ENCODE measurements around the gene TGM1.

DNA sequence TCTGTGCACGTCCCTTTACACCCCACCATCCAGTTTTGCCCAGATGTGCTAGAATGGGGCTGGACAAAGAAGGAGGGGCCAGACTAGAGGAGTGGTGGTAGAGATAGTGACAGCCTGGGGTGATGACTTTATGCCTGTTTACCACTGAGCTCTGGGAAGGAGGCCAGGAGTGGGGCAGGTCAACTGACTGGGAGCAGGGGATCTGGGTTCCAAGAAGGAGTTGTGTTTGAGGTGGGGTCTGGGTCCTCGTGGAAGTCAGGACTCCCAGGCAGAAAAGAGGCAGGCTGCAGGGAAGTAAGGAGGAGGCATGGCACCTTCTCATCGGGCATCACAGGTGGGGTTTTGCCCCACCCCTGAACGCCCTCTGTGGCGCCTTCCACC is 47.3 kb upstream of the TGM1 start:
- TF ChIP-seq, protein P1, sequence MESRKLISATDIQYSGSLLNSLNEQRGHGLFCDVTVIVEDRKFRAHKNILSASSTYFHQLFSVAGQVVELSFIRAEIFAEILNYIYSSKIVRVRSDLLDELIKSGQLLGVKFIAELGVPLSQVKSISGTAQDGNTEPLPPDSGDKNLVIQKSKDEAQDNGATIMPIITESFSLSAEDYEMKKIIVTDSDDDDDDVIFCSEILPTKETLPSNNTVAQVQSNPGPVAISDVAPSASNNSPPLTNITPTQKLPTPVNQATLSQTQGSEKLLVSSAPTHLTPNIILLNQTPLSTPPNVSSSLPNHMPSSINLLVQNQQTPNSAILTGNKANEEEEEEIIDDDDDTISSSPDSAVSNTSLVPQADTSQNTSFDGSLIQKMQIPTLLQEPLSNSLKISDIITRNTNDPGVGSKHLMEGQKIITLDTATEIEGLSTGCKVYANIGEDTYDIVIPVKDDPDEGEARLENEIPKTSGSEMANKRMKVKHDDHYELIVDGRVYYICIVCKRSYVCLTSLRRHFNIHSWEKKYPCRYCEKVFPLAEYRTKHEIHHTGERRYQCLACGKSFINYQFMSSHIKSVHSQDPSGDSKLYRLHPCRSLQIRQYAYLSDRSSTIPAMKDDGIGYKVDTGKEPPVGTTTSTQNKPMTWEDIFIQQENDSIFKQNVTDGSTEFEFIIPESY (IDR thresholded peaks at IDR 0.05), result no peak
- no peak for TF ChIP-seq EZH2 (IDR thresholded peaks at IDR 0.05; ENCODE audit: borderline replicate concordance, control insufficient read depth, low read depth, low read length)
- no peak for TF ChIP-seq POLR2A (IDR thresholded peaks at IDR 0.05; ENCODE audit: low read depth, low read length)
- TF ChIP-seq, protein P2, sequence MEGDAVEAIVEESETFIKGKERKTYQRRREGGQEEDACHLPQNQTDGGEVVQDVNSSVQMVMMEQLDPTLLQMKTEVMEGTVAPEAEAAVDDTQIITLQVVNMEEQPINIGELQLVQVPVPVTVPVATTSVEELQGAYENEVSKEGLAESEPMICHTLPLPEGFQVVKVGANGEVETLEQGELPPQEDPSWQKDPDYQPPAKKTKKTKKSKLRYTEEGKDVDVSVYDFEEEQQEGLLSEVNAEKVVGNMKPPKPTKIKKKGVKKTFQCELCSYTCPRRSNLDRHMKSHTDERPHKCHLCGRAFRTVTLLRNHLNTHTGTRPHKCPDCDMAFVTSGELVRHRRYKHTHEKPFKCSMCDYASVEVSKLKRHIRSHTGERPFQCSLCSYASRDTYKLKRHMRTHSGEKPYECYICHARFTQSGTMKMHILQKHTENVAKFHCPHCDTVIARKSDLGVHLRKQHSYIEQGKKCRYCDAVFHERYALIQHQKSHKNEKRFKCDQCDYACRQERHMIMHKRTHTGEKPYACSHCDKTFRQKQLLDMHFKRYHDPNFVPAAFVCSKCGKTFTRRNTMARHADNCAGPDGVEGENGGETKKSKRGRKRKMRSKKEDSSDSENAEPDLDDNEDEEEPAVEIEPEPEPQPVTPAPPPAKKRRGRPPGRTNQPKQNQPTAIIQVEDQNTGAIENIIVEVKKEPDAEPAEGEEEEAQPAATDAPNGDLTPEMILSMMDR (IDR thresholded peaks at IDR 0.05 in 2 of 3, conservative IDR thresholded peaks at IDR 0.05 in 1 of 3; ENCODE audit: control insufficient read depth in 2 of 3, extremely low read depth in 1 of 3, insufficient read depth in 1 of 3, low read depth in 3 of 3, low read length in 3 of 3), result no peak
- TF ChIP-seq ZNF24 (IDR thresholded peaks at IDR 0.05), result no peak
